HEK293 (cell line): Measurements from ENCODE around the gene ENC1.

Source experiments
- CTCF ChIA-PET: fragments of 350-600 bp; formaldehyde crosslinking; extraction: SDS; loops from one replicate; lab custom pipeline; 2021; ENCODE audit warnings: antibody characterized with exemption; lab: Yijun Ruan, JAX
- POLR2A ChIA-PET: fragments of 300-600 bp; formaldehyde crosslinking; extraction: SDS; loops from one replicate; lab custom pipeline; 2020; ENCODE audit warnings: antibody characterized with exemption, inconsistent platforms; lab: Yijun Ruan, JAX
- H3K27ac ChIP-seq: fragments of 200-500 bp; sonication (Bioruptor generic); 2 replicates; pipeline ENCODE4 v1.5.1; 2014; ENCODE audit warnings: low read depth, low read length, control low read depth, inconsistent platforms; ENCODE audit errors: extremely low read depth
- H3K36me3 ChIP-seq, 2 experiments: fragments of 200-500 bp in 1 of 2; sonication (Bioruptor generic) in 1 of 2; 1 replicate in 1 of 2; 2 replicates in 1 of 2; pipeline ENCODE4 v1.5.1; 2014 to 2017; ENCODE audit warnings: inconsistent platforms in 2 of 2, low read length in 2 of 2; ENCODE audit not compliant: control insufficient read depth in 2 of 2, insufficient read depth in 1 of 2
- H3K4me1 ChIP-seq: fragments of 200-500 bp; sonication (Bioruptor generic); 2 replicates; pipeline ENCODE4 v1.5.1; 2014; ENCODE audit warnings: mild to moderate bottlenecking, low read length, inconsistent platforms; ENCODE audit not compliant: control insufficient read depth, insufficient read depth
- H3K4me3 ChIP-seq: 2 replicates; pipeline ENCODE4 v1.5.1; 2011; ENCODE audit warnings: low read depth, mild to moderate bottlenecking, control low read depth, low read length, moderate library complexity
- H3K9me3 ChIP-seq: fragments of 200-500 bp; sonication (Bioruptor generic); 2 replicates; pipeline ENCODE4 v1.5.1; 2014; ENCODE audit warnings: low read depth, low read length, inconsistent platforms; ENCODE audit not compliant: control insufficient read depth, insufficient read depth
- FEZF1 ChIP-seq: fragments of 450-650 bp; formaldehyde crosslinking; IDR thresholded peaks from 2 replicates; pipeline ENCODE4 v1.5.1; 2016; ENCODE audit warnings: missing biosample characterization, missing genetic modification characterization
- GLIS1 ChIP-seq: fragments of 450-650 bp; formaldehyde crosslinking; IDR thresholded peaks from 2 replicates; pipeline ENCODE4 v1.5.1; 2016; ENCODE audit warnings: missing biosample characterization, missing genetic modification characterization
- IKZF3 ChIP-seq: fragments of 450-650 bp; IDR thresholded peaks from 2 replicates; pipeline ENCODE4 v1.5.0; 2018; ENCODE audit warnings: missing biosample characterization, mild to moderate bottlenecking, missing genetic modification characterization, moderate library complexity
- INSM2 ChIP-seq: fragments of 450-650 bp; formaldehyde crosslinking; IDR thresholded peaks from 2 replicates; pipeline ENCODE4 v1.5.1; 2016; ENCODE audit warnings: missing biosample characterization, missing genetic modification characterization
- SCRT2 ChIP-seq: fragments of 450-650 bp; formaldehyde crosslinking; IDR thresholded peaks from 2 replicates; pipeline ENCODE4 v1.5.1; 2016; ENCODE audit warnings: missing biosample characterization, missing genetic modification characterization
- SP7 ChIP-seq: fragments of 450-650 bp; formaldehyde crosslinking; IDR thresholded peaks from 2 replicates; pipeline ENCODE4 v1.5.1; 2016; ENCODE audit warnings: missing biosample characterization, missing genetic modification characterization
- ZBTB11 ChIP-seq: fragments of 450-650 bp; formaldehyde crosslinking; conservative IDR thresholded peaks from 2 replicates; pipeline ENCODE4 v1.5.1; 2016; ENCODE audit warnings: low read depth, missing biosample characterization, missing genetic modification characterization
- ZBTB6 ChIP-seq: fragments of 450-650 bp; formaldehyde crosslinking; IDR thresholded peaks from 2 replicates; pipeline ENCODE4 v1.5.1; 2017; ENCODE audit warnings: missing biosample characterization, missing genetic modification characterization
- ZFP37 ChIP-seq: fragments of 450-650 bp; formaldehyde crosslinking; IDR thresholded peaks from 2 replicates; pipeline ENCODE4 v1.5.1; 2016; ENCODE audit warnings: missing biosample characterization, missing genetic modification characterization
- ZFP69B ChIP-seq: fragments of 450-650 bp; formaldehyde crosslinking; IDR thresholded peaks from 2 replicates; pipeline ENCODE4 v1.5.1; 2016; ENCODE audit warnings: missing biosample characterization, missing genetic modification characterization
- ZNF169 ChIP-seq: fragments of 450-650 bp; formaldehyde crosslinking; IDR thresholded peaks from 2 replicates; pipeline ENCODE4 v1.5.1; 2016; ENCODE audit warnings: missing biosample characterization, missing genetic modification characterization
- ZNF302 ChIP-seq: fragments of 450-650 bp; formaldehyde crosslinking; IDR thresholded peaks from 2 replicates; pipeline ENCODE4 v1.5.1; 2016; ENCODE audit warnings: missing biosample characterization, missing genetic modification characterization, low read depth
- ZNF510 ChIP-seq: fragments of 450-650 bp; formaldehyde crosslinking; IDR thresholded peaks from 2 replicates; pipeline ENCODE4 v1.5.1; 2018; ENCODE audit warnings: mild to moderate bottlenecking, missing genetic modification characterization, missing biosample characterization; ENCODE audit not compliant: insufficient replicate concordance
- ZNF521 ChIP-seq: fragments of 450-650 bp; formaldehyde crosslinking; IDR thresholded peaks from 2 replicates; pipeline ENCODE4 v1.5.1; 2017; ENCODE audit warnings: missing biosample characterization, mild to moderate bottlenecking, missing genetic modification characterization
- ZNF658 ChIP-seq: fragments of 450-650 bp; formaldehyde crosslinking; IDR thresholded peaks from 2 replicates; pipeline ENCODE4; 2016; ENCODE audit warnings: missing biosample characterization, missing genetic modification characterization
- ZXDB ChIP-seq: fragments of 450-650 bp; formaldehyde crosslinking; IDR thresholded peaks from 2 replicates; pipeline ENCODE4 v1.5.1; 2016; ENCODE audit warnings: missing biosample characterization, missing genetic modification characterization
- TF ChIP-seq, protein P1 (sequence below): fragments of 450-650 bp; formaldehyde crosslinking; conservative IDR thresholded peaks from 2 replicates; pipeline ENCODE4 v1.5.1; 2016; ENCODE audit warnings: low read depth, missing biosample characterization, missing genetic modification characterization
- TF ChIP-seq, protein P2 (sequence below): sonication (generic); formaldehyde crosslinking; IDR thresholded peaks from 2 replicates; pipeline ENCODE4 v1.8.1; 2022; ENCODE audit warnings: mild to moderate bottlenecking, moderate library complexity, missing genetic modification reagents
- TF ChIP-seq, protein P3 (sequence below): fragments of 450-650 bp; formaldehyde crosslinking; IDR thresholded peaks from 2 replicates; pipeline ENCODE4 v1.5.1; 2016; ENCODE audit warnings: missing biosample characterization, missing genetic modification characterization

The ENC1 gene

DNA sequence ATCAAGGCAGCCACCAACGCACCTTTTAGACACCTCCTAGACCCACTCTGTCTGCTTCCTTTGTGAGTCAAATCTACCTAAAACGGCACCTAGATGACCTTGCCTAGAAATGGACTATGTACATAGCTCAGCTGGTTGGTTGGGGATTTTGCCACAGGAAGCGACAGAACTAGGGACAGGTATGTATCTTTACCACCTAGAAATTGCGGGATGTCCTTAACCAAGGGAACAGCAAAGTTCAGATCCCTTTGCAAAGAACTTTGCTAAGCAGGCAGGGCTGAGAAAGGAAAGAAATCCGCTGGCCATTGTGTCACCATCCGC lies 2.0 kb upstream of the ENC1 start (continued):
- TF ChIP-seq, protein P1, sequence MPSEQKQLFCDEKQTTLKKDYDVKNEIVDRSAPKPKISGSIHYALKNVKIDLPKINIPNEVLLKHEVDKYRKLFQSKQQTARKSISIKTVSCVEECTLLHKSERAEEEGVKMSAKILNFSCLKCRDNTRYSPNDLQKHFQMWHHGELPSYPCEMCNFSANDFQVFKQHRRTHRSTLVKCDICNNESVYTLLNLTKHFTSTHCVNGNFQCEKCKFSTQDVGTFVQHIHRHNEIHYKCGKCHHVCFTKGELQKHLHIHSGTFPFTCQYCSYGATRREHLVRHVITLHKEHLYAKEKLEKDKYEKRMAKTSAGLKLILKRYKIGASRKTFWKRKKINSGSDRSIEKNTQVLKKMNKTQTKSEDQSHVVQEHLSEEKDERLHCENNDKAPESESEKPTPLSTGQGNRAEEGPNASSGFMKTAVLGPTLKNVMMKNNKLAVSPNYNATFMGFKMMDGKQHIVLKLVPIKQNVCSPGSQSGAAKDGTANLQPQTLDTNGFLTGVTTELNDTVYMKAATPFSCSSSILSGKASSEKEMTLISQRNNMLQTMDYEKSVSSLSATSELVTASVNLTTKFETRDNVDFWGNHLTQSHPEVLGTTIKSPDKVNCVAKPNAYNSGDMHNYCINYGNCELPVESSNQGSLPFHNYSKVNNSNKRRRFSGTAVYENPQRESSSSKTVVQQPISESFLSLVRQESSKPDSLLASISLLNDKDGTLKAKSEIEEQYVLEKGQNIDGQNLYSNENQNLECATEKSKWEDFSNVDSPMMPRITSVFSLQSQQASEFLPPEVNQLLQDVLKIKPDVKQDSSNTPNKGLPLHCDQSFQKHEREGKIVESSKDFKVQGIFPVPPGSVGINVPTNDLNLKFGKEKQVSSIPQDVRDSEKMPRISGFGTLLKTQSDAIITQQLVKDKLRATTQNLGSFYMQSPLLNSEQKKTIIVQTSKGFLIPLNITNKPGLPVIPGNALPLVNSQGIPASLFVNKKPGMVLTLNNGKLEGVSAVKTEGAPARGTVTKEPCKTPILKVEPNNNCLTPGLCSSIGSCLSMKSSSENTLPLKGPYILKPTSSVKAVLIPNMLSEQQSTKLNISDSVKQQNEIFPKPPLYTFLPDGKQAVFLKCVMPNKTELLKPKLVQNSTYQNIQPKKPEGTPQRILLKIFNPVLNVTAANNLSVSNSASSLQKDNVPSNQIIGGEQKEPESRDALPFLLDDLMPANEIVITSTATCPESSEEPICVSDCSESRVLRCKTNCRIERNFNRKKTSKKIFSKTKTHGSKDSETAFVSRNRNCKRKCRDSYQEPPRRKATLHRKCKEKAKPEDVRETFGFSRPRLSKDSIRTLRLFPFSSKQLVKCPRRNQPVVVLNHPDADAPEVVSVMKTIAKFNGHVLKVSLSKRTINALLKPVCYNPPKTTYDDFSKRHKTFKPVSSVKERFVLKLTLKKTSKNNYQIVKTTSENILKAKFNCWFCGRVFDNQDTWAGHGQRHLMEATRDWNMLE (tag by site-specific recombination) = no peak
- TF ChIP-seq SCRT2 (tag by site-specific recombination) (no peak), ZNF302 (tag by site-specific recombination) (no peak), ZXDB (tag by site-specific recombination) (no peak), INSM2 (no peak)
- TF ChIP-seq, all 188 proteins: peak for 0

DNA sequence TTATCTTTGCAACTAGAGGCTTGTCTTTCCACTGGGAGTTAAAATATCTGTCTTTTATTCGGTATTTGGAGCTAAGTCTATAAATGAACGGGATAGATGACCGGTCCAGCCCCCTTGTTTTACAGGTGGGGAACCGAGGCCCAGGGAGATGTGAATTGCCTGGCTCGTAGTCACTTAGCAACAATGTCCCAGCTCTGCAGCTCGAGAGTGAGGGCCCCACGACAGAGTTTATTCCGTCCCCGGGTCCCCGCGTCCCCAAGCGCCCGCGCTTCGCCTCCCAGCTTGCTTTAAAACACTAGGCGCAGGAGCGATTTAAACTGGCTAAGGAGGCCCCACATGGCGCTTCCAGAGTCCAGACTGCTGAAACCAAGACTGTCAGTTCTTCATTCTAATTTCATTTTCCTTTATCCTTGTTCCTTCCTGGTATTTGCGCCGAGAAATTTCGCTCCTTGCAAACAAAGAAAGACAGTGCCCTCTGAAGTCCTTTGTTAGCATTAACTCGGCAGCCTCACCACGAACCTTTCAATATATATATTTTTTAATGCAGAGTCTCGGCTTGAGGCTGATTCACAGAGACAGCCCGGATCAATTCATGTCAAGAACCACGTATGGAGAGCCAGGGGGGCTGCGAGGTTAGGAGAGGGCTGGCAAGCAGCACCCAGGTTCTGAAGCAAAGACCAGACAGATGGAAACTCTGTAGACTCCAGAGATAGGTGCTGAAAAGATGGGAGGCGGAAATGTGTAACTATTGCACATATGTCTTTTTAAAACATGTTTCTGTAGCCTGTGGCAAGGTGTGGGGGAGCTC lies 1.4 kb upstream of the ENC1 start:
- no peak overlapping the region for H3K4me3 ChIP-seq
- POLR2A ChIA-PET = interaction anchor here (0.6 to 2.3 kb wide), 7 partner anchors 10 to 1051 kb away, joined by 3 to 29 read pairs (median 3); no protein-coding TSS in a partner anchor
- H3K36me3 ChIP-seq = no peaks in the 10 kb centered on the region
- CTCF ChIA-PET = interaction anchor here (0.6 to 2.8 kb wide), 17 partner anchors 9 to 740 kb away, joined by 3 to 14 read pairs (median 4); no protein-coding TSS in a partner anchor
- H3K9me3 ChIP-seq = no peaks in the 10 kb centered on the region
- peaks cover 19% of the 10 kb centered on the region for H3K4me1 ChIP-seq
- peak overlapping the region; percentile 98 for H3K27ac ChIP-seq
- TF ChIP-seq ZFP69B (tag by site-specific recombination) = peak; percentile 21; the same call in 1 of the 2 replicates
- TF ChIP-seq, protein P2, sequence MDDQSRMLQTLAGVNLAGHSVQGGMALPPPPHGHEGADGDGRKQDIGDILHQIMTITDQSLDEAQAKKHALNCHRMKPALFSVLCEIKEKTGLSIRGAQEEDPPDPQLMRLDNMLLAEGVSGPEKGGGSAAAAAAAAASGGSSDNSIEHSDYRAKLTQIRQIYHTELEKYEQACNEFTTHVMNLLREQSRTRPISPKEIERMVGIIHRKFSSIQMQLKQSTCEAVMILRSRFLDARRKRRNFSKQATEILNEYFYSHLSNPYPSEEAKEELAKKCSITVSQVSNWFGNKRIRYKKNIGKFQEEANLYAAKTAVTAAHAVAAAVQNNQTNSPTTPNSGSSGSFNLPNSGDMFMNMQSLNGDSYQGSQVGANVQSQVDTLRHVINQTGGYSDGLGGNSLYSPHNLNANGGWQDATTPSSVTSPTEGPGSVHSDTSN = no peak
- no peak for TF ChIP-seq ZBTB11
- peak; percentile 18; the same call in 1 of the 2 replicates for TF ChIP-seq GLIS1 (tag by site-specific recombination)
- TF ChIP-seq, protein P3, sequence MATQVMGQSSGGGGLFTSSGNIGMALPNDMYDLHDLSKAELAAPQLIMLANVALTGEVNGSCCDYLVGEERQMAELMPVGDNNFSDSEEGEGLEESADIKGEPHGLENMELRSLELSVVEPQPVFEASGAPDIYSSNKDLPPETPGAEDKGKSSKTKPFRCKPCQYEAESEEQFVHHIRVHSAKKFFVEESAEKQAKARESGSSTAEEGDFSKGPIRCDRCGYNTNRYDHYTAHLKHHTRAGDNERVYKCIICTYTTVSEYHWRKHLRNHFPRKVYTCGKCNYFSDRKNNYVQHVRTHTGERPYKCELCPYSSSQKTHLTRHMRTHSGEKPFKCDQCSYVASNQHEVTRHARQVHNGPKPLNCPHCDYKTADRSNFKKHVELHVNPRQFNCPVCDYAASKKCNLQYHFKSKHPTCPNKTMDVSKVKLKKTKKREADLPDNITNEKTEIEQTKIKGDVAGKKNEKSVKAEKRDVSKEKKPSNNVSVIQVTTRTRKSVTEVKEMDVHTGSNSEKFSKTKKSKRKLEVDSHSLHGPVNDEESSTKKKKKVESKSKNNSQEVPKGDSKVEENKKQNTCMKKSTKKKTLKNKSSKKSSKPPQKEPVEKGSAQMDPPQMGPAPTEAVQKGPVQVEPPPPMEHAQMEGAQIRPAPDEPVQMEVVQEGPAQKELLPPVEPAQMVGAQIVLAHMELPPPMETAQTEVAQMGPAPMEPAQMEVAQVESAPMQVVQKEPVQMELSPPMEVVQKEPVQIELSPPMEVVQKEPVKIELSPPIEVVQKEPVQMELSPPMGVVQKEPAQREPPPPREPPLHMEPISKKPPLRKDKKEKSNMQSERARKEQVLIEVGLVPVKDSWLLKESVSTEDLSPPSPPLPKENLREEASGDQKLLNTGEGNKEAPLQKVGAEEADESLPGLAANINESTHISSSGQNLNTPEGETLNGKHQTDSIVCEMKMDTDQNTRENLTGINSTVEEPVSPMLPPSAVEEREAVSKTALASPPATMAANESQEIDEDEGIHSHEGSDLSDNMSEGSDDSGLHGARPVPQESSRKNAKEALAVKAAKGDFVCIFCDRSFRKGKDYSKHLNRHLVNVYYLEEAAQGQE = 0 out of 2 replicates have a peak, but pooled peaks have one; percentile 13
- no peak for TF ChIP-seq ZNF510
- no peak for TF ChIP-seq ZFP37 (tag by site-specific recombination)
- TF ChIP-seq ZNF521 (tag by site-specific recombination) = no peak
- TF ChIP-seq ZNF658 (tag by site-specific recombination) = no peak
- TF ChIP-seq ZNF169 = no peak
- TF ChIP-seq IKZF3 (tag by site-specific recombination) = peak; percentile 60; the same call in 1 of the 2 replicates
- TF ChIP-seq SP7 (tag by site-specific recombination) = no peak
- no peak for TF ChIP-seq ZBTB6 (tag by site-specific recombination)
- no peak for TF ChIP-seq FEZF1
